Measurements from ENCODE around the gene VGF. TPM values are rescaled to one million over a fixed set of nuclear protein-coding genes. Genes with fewer than 3 reads are reported as not detected.

Gene VGF
- polyA plus RNA-seq, 1 donor (not counting 4 experiments of a cell fraction or from before 2014, with no cell fraction given), result 0.04 TPM

DNA sequence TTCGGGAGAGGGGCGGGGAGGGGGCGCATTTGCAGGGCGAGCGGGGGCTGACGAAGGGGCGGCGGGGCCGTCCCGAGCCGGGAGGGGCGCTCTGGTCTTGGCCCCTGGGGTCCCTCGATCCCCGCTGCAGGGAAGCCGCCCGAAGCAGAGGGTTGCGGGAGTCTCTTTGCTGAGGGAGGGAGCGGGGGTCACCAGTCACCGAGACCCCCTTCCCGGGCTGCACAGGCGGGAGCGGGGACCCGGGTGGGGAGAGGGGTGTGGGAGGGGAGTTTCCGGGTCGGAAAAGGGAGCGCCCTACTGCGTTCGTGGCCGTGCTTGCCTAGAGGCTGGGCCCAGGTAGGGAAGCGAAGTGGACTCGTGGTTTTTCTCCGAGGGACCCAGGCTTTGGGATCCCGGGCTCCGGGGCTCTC, 10.7 kb downstream of the VGF start:
- Histone ChIP-seq H3K4me3 (ENCODE audit: control insufficient read depth in 2 of 3, extremely low read depth in 1 of 3, insufficient read depth in 2 of 3, low read depth in 1 of 3, low read length in 3 of 3) (peak overlapping the region; percentile 77 to 95 (median 85)), H3K27me3 (ENCODE audit: control insufficient read depth, extremely low read depth, insufficient read depth, low read length) (no peaks in the 10 kb centered on the region), H3K4me1 (ENCODE audit: control insufficient read depth, extremely low read depth, insufficient read depth, low read length) (peaks cover 26% of the 10 kb centered on the region), H3K9ac (ENCODE audit: control insufficient read depth, extremely low read depth, insufficient read depth, low read length) (peak overlapping the region; percentile 69), H3K4me2 (ENCODE audit: control insufficient read depth, extremely low read depth, insufficient read depth, low read depth, low read length) (peak overlapping the region; percentile 98), H3K27ac (ENCODE audit: control insufficient read depth, insufficient read depth, low read length) (peak overlapping the region; percentile 69), H3K36me3 (ENCODE audit: control insufficient read depth in 2 of 2, extremely low read depth in 1 of 2, insufficient read depth in 2 of 2, low read length in 2 of 2) (peaks cover 11 to 20% of the 10 kb centered on the region in 2 experiments), H4K20me1 (ENCODE audit: control insufficient read depth, extremely low read depth, insufficient read depth, low read length) (no peaks in the 10 kb centered on the region), H2AFZ (ENCODE audit: control insufficient read depth, low read length) (peak overlapping the region; percentile 40), H3K9me1 (ENCODE audit: control insufficient read depth, extremely low read depth, insufficient read depth, low read length) (no peaks in the 10 kb centered on the region), H3K79me2 (ENCODE audit: control insufficient read depth, insufficient read depth, low read length) (peaks cover 20% of the 10 kb centered on the region), H3K9me3 (ENCODE audit: control insufficient read depth, low read depth, low read length) (no peaks in the 10 kb centered on the region)
- TF ChIP-seq, protein P1, sequence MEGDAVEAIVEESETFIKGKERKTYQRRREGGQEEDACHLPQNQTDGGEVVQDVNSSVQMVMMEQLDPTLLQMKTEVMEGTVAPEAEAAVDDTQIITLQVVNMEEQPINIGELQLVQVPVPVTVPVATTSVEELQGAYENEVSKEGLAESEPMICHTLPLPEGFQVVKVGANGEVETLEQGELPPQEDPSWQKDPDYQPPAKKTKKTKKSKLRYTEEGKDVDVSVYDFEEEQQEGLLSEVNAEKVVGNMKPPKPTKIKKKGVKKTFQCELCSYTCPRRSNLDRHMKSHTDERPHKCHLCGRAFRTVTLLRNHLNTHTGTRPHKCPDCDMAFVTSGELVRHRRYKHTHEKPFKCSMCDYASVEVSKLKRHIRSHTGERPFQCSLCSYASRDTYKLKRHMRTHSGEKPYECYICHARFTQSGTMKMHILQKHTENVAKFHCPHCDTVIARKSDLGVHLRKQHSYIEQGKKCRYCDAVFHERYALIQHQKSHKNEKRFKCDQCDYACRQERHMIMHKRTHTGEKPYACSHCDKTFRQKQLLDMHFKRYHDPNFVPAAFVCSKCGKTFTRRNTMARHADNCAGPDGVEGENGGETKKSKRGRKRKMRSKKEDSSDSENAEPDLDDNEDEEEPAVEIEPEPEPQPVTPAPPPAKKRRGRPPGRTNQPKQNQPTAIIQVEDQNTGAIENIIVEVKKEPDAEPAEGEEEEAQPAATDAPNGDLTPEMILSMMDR (optimal IDR thresholded peaks at IDR 0.05 in 1 of 3, IDR thresholded peaks at IDR 0.05 in 1 of 3, conservative IDR thresholded peaks at IDR 0.05 in 1 of 3; ENCODE audit: extremely low read depth in 1 of 3, insufficient read depth in 2 of 3, low read length in 3 of 3), result no peak
- TF ChIP-seq EZH2 (IDR thresholded peaks at IDR 0.05; ENCODE audit: low read length), result no peak
- FAIRE-seq (no peak), DNase-seq (ENCODE audit: low read depth, low spot score) (no peak)
- dilution Hi-C loops (cut with MboI; ENCODE audit: extremely low pct_ligation_motif_present, low sequenced_read_pairs), result no loop called here

DNA sequence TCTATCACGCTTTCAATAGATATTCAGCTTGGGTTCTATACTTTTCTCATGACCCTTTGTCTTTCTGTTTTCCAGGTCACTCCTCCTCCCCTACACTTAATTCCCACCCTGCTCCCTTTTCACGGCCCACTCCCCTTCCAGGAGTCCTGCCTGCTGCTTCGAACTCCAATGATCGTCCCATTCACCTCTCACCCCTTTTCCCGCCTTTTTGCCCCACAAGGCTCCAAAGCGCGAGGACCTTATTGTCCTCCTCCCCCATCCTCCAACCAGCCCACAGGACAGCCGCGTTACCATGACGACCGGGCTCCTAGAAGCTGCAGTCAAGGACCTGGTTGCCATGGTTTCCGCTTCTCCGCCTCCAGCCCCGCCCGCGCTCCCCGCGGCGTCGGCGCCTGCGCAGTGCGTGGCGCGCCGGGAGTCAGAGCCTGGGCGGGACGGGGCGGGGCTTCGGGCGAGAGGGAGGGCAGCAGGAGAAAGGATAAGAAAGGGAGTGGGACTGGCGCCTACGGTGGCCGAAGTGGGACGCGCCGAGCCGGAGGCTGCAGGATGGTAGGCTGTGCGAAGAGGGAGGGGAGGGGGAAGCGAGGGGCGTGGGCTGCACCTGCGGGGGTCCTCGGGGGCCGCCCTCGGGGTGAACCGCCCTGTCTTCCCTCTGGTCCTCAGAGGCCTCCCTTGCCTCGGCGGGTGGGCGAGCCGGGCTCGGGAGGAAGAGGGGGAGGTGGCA, 11.2 kb downstream of the VGF start, which contains the start of gene AP1S1:
Gene AP1S1 (plus strand): TSS at position 508 of the 724 bp plus-strand sequence. CDS start 39 bp downstream, at position 547.
- TF ChIP-seq, protein P1 (optimal IDR thresholded peaks at IDR 0.05 in 1 of 3, IDR thresholded peaks at IDR 0.05 in 1 of 3, conservative IDR thresholded peaks at IDR 0.05 in 1 of 3; ENCODE audit: extremely low read depth in 1 of 3, insufficient read depth in 2 of 3, low read length in 3 of 3), result no peak
- dilution Hi-C loops (cut with MboI; ENCODE audit: extremely low pct_ligation_motif_present, low sequenced_read_pairs), result no loop called here
- H3K9ac ChIP-seq (ENCODE audit: control insufficient read depth, extremely low read depth, insufficient read depth, low read length), result peak within 1 kb of the TSS; percentile 69
- H3K27ac ChIP-seq (ENCODE audit: control insufficient read depth, insufficient read depth, low read length), result peak within 1 kb of the TSS; percentile 69
- peak within 1 kb of the TSS; percentile 77 to 95 (median 85) for H3K4me3 ChIP-seq (ENCODE audit: control insufficient read depth in 2 of 3, extremely low read depth in 1 of 3, insufficient read depth in 2 of 3, low read depth in 1 of 3, low read length in 3 of 3)
- H3K9me1 ChIP-seq (ENCODE audit: control insufficient read depth, extremely low read depth, insufficient read depth, low read length), result no peaks in the 10 kb centered on the region
- H3K4me1 ChIP-seq (ENCODE audit: control insufficient read depth, extremely low read depth, insufficient read depth, low read length), result peaks cover 22% of the 10 kb centered on the region
- H2AFZ ChIP-seq (ENCODE audit: control insufficient read depth, low read length), result peak within 1 kb of the TSS; percentile 40
- H3K79me2 ChIP-seq (ENCODE audit: control insufficient read depth, insufficient read depth, low read length), result peaks cover 20% of the 10 kb centered on the region
- DNase-seq (ENCODE audit: low read depth, low spot score), result no peak
- no peaks in the 10 kb centered on the region for H3K27me3 ChIP-seq (ENCODE audit: control insufficient read depth, extremely low read depth, insufficient read depth, low read length)
- H4K20me1 ChIP-seq (ENCODE audit: control insufficient read depth, extremely low read depth, insufficient read depth, low read length), result no peaks in the 10 kb centered on the region
- peaks cover 8 to 20% of the 10 kb centered on the region in 2 experiments for H3K36me3 ChIP-seq (ENCODE audit: control insufficient read depth in 2 of 2, extremely low read depth in 1 of 2, insufficient read depth in 2 of 2, low read length in 2 of 2)
- FAIRE-seq, result no peak
- peak within 1 kb of the TSS; percentile 98 for H3K4me2 ChIP-seq (ENCODE audit: control insufficient read depth, extremely low read depth, insufficient read depth, low read depth, low read length)
- no peaks in the 10 kb centered on the region for H3K9me3 ChIP-seq (ENCODE audit: control insufficient read depth, low read depth, low read length)
